ENCODE results near the gene BTNL8. TPM values are rescaled to one million over a fixed set of nuclear protein-coding genes. Genes with fewer than 3 reads are reported as not detected.

Gene BTNL8
- total RNA-seq, 1 experiment from 2014 or later, result 0.85 TPM

- TF ChIP-seq ARID4B (CRISPR knock-in tag; IDR thresholded peaks at IDR 0.05; ENCODE audit: borderline replicate concordance) (no peak), TEAD4 (CRISPR knock-in tag; IDR thresholded peaks at IDR 0.05) (no peak), ESRRA (CRISPR knock-in tag; IDR thresholded peaks at IDR 0.05; ENCODE audit: borderline replicate concordance) (no peak), ZMAT4 (CRISPR knock-in tag; IDR thresholded peaks at IDR 0.05) (no peak), MXD4 (CRISPR knock-in tag; IDR thresholded peaks at IDR 0.05; ENCODE audit: borderline replicate concordance) (no peak), NFATC4 (CRISPR knock-in tag; IDR thresholded peaks at IDR 0.05) (no peak), ATF2 (CRISPR knock-in tag; IDR thresholded peaks at IDR 0.05; ENCODE audit: borderline replicate concordance, low read depth) (no peak)
Observed at GRCh38 chr5:180869587-180869986, 29.4 kb upstream of the BTNL8 start (continued).

GRCh38 chr5:180870276-180871068 is 28.5 kb upstream of the BTNL8 start:
- no peak for DNase-seq (ENCODE audit: low spot score)
- TF ChIP-seq HMGA2 (CRISPR knock-in tag; IDR thresholded peaks at IDR 0.05), result no peak
- TF ChIP-seq RORB (CRISPR knock-in tag; IDR thresholded peaks at IDR 0.05), result no peak
- TF ChIP-seq USF2 (CRISPR knock-in tag; IDR thresholded peaks at IDR 0.05), result no peak
- TF ChIP-seq E2F5 (CRISPR knock-in tag; IDR thresholded peaks at IDR 0.05), result no peak
- TF ChIP-seq ZBTB43 (CRISPR knock-in tag; IDR thresholded peaks at IDR 0.05), result no peak
- TF ChIP-seq AFF4 (CRISPR knock-in tag; IDR thresholded peaks at IDR 0.05; ENCODE audit: borderline replicate concordance), result no peak
- TF ChIP-seq GABPB1 (CRISPR knock-in tag; IDR thresholded peaks at IDR 0.05), result no peak
- TF ChIP-seq ZMAT4 (CRISPR knock-in tag; IDR thresholded peaks at IDR 0.05), result no peak
- no peak for TF ChIP-seq OVOL2 (CRISPR knock-in tag; IDR thresholded peaks at IDR 0.05; ENCODE audit: borderline replicate concordance)
- no peak for TF ChIP-seq TEAD4 (CRISPR knock-in tag; IDR thresholded peaks at IDR 0.05)
- TF ChIP-seq NFATC4 (CRISPR knock-in tag; IDR thresholded peaks at IDR 0.05), result no peak
- ATAC-seq, result no peak
- ChIA-PET CTCF (interaction anchor here (2.1 kb wide), 1 partner anchor 217 kb away, joined by 25 read pairs; no protein-coding TSS in a partner anchor), POLR2A (no interaction called here)
- H3K9me3 Mint-ChIP-seq, result no peaks in the 10 kb centered on the region
- H3K4me1 Mint-ChIP-seq, result peaks cover 24% of the 10 kb centered on the region
- no peak overlapping the region for H3K4me3 Mint-ChIP-seq
- no peaks in the 10 kb centered on the region; the same call in 1 of the 2 replicates for H3K27me3 Mint-ChIP-seq (ENCODE audit: low read depth)
- H3K27ac Mint-ChIP-seq, result no peak overlapping the region
- no peaks in the 10 kb centered on the region for H3K36me3 Mint-ChIP-seq
